Pancreas (tissue), 10 donors: ENCODE measurements around the gene DMAP1. TPM values are rescaled to one million over a fixed set of nuclear protein-coding genes. Genes with fewer than 3 reads are reported as not detected.

ENCODE experiments used
- ATAC-seq, 4 donors: fragments of 200-7000 bp; cut with Tn5 transposase; one replicate each; pipeline versions ENCODE4 v1.8.0 to v1.9.1; 2020; ENCODE audit warnings: mild to moderate bottlenecking in 4 of 4, moderate library complexity in 4 of 4
- DNase-seq, 6 donors: peaks; one replicate each; pipeline ENCODE4 v3.0.0-alpha.2; 2020
- FAIRE-seq: peaks from 2 replicates; lab custom pipeline; 2012; peaks lifted over from hg19 to GRCh38; lab: Jason Lieb, UNC
- H3K27ac ChIP-seq, 4 donors: fragments of 200-600 bp; sonication (generic); 1 replicate in 3 of 4; 2 replicates in 1 of 4; pipeline versions ENCODE4 v1.5.0 to v1.8.0; 2020
- H3K27me3 ChIP-seq, 4 donors: fragments of 200-600 bp; one replicate each; pipeline ENCODE4 v1.8.0; 2021
- H3K36me3 ChIP-seq, 3 donors: fragments of 200-600 bp; sonication (generic) in 1 of 3; one replicate each; pipeline versions ENCODE4 v1.5.0 to v1.8.0; 2020 to 2021
- H3K4me1 ChIP-seq, 3 donors: fragments of 200-600 bp; one replicate each; pipeline ENCODE4 v1.8.0; 2021
- H3K4me3 ChIP-seq, 4 donors: fragments of 200-600 bp; sonication (generic) in 2 of 4; one replicate each; pipeline versions ENCODE4 v1.5.0 to v1.8.0; 2020 to 2021
- H3K9me3 ChIP-seq, 4 donors: fragments of 200-600 bp; one replicate each; pipeline ENCODE4 v1.8.0; 2021
- CTCF ChIP-seq, 4 donors: fragments of 200-600 bp; sonication (generic) in 3 of 4; IDR thresholded peaks; one replicate each; pipeline versions ENCODE4 v1.5.0 to v1.8.0; 2021; ENCODE audit warnings: antibody characterized with exemption in 4 of 4
- WGBS, 2 donors: extraction: QIAGEN DNeasy Blood & Tissue Kit; methylation state at CpG; one replicate each; pipeline ENCODE4 v1.1.7; 2013; 5-methylcytosine and 5-hydroxymethylcytosine counted together
- intact Hi-C, 3 donors: fragments of 100-400 bp; cut with DNase I; formaldehyde crosslinking; loops; one replicate each; pipeline versions ENCODE4 v1.11.1 to v1.14.2; 2022
- polyA plus RNA-seq, 2 donors: library from polyadenylated mRNA; stranded (reverse); fragments of 200-250 nt; gene quantifications; one replicate each; pipeline ENCODE4 v1.2.3, GENCODE V29; 2013
- total RNA-seq, 6 donors: library from RNA; stranded (reverse); fragmentation: NEBNext Ultra II Directional in 4 of 6; extraction: Animal tissue kit (Norgen Biotek cat#: 25700) in 4 of 6; gene quantifications; one replicate each; pipeline versions ENCODE4 v1.2.1 to v1.2.4, GENCODE V29; 2021 to 2023
- donor health status: healthy with polysubstance abuse.
- donor health status: DM: no; HTN: no; CAD: no; lungs with moderate emphysema.
- donor health status: DM: no; HTN: no; CAD: no.
- donor health status: control.
- donor health status: control.
- donor health status: Bipolar disorder and iron deficiency.
- donor health status: DM: yes; HTN: yes; CAD: no.
- donor health status: DM: no; HTN: no; CAD: no.
- donor health status: DM: no; HTN: no; CAD: no.
- donor health status: DM: yes; HTN: yes; CAD: no.

Gene DMAP1
- total and polyA plus RNA-seq, 8 donors, result 18.1 to 149 (median 27.8) TPM

GRCh38 chr1:44235808-44236207 lies 22.5 kb downstream of the DMAP1 start:
- ATAC-seq (no peak), DNase-seq (no peak), FAIRE-seq (no peak)
- intact Hi-C loops, result no loop called here
- H3K9me3 ChIP-seq, result no peaks in the 10 kb centered on the region
- 90 to 91% methylated on average over 5 of the region's 5 CpGs for WGBS, 2 donors
- no peak overlapping the region for H3K27ac ChIP-seq
- TF ChIP-seq CTCF (IDR thresholded peaks at IDR 0.05), result no peak
- no peaks in the 10 kb centered on the region for H3K36me3 ChIP-seq
- H3K27me3 ChIP-seq, result no peaks in the 10 kb centered on the region
- H3K4me1 ChIP-seq, result no peaks in the 10 kb centered on the region
- H3K4me3 ChIP-seq, result no peak overlapping the region

- DNase-seq, result peak in 1 of 6 donors; percentile 22
- ATAC-seq, result no peak
- no peaks in the 10 kb centered on the region for H3K36me3 ChIP-seq
- H3K27ac ChIP-seq, result no peak overlapping the region
- intact Hi-C loops, result no loop called here
- no peak overlapping the region for H3K4me3 ChIP-seq
- H3K9me3 ChIP-seq, result no peaks in the 10 kb centered on the region
- 96 to 98% methylated on average over 8 of the region's 8 CpGs for WGBS, 2 donors
- FAIRE-seq, result no peak
- H3K27me3 ChIP-seq, result no peaks in the 10 kb centered on the region
- TF ChIP-seq CTCF (IDR thresholded peaks at IDR 0.05), result no peak
- H3K4me1 ChIP-seq, result no peaks in the 10 kb centered on the region
Observed at GRCh38 chr1:44236490-44237272, 23.4 kb downstream of the DMAP1 start.

- FAIRE-seq (no peak), DNase-seq (peak in 1 of 6 donors; percentile 46), ATAC-seq (peak in 3 of 4 donors; percentile 30 to 60 (median 31))
- intact Hi-C loops, result no loop called here
- Histone ChIP-seq H3K4me1 (no peaks in the 10 kb centered on the region), H3K27ac (no peak overlapping the region), H3K27me3 (no peaks in the 10 kb centered on the region), H3K9me3 (no peaks in the 10 kb centered on the region), H3K4me3 (no peak overlapping the region), H3K36me3 (no peaks in the 10 kb centered on the region)
- TF ChIP-seq CTCF (IDR thresholded peaks at IDR 0.05), result no peak
- 80 to 84% methylated on average over 32 to 33 of the region's 33 CpGs for WGBS, 2 donors
Observed at GRCh38 chr1:44237721-44238457, 24.6 kb downstream of the DMAP1 start.

GRCh38 chr1:44238660-44239059 lies 25.4 kb downstream of the DMAP1 start:
- FAIRE-seq, result no peak
- intact Hi-C loops, result no loop called here
- no peak for DNase-seq
- no peaks in the 10 kb centered on the region for H3K36me3 ChIP-seq
- H3K27ac ChIP-seq, result no peak overlapping the region
- TF ChIP-seq CTCF (IDR thresholded peaks at IDR 0.05), result no peak
- no peaks in the 10 kb centered on the region for H3K27me3 ChIP-seq
- no peaks in the 10 kb centered on the region for H3K4me1 ChIP-seq
- no peak for ATAC-seq
- H3K9me3 ChIP-seq, result no peaks in the 10 kb centered on the region
- no peak overlapping the region for H3K4me3 ChIP-seq
- WGBS, 2 donors, result 85 to 86% methylated on average over 4 of the region's 4 CpGs
